ENCODE data around the gene KCND2. TPM values are rescaled to one million over a fixed set of nuclear protein-coding genes. Genes with fewer than 3 reads are reported as not detected.

The KCND2 gene
- total RNA-seq, 1 experiment from 2014 or later: not detected

- CTCF ChIA-PET: no interaction called here
- ATAC-seq: no peak
- Histone ChIP-seq H3K27me3 (ENCODE audit: control insufficient read depth, insufficient read depth, low read length) (no peaks in the 10 kb centered on the region), H3K4me3 (ENCODE audit: low read depth in 2 of 2, low read length in 2 of 2) (no peak overlapping the region), H3K36me3 (ENCODE audit: control insufficient read depth, insufficient read depth, low read length) (no peaks in the 10 kb centered on the region), H3K9me3 (ENCODE audit: control insufficient read depth, insufficient read depth, low read depth, low read length) (no peaks in the 10 kb centered on the region), H3K27ac (ENCODE audit: low read length) (no peak overlapping the region), H3K4me1 (ENCODE audit: control insufficient read depth, insufficient read depth, low read length) (no peaks in the 10 kb centered on the region)
- no TSS peak for BruUV-seq (replicated peaks)
- POLR2A ChIA-PET: no interaction called here
- TF ChIP-seq POLR2AphosphoS5 (IDR thresholded peaks at IDR 0.05; ENCODE audit: low read depth, low read length): no peak
- no peak for TF ChIP-seq TCF7L2 (IDR thresholded peaks at IDR 0.05; ENCODE audit: low read depth, low read length)
- TF ChIP-seq, protein P1, sequence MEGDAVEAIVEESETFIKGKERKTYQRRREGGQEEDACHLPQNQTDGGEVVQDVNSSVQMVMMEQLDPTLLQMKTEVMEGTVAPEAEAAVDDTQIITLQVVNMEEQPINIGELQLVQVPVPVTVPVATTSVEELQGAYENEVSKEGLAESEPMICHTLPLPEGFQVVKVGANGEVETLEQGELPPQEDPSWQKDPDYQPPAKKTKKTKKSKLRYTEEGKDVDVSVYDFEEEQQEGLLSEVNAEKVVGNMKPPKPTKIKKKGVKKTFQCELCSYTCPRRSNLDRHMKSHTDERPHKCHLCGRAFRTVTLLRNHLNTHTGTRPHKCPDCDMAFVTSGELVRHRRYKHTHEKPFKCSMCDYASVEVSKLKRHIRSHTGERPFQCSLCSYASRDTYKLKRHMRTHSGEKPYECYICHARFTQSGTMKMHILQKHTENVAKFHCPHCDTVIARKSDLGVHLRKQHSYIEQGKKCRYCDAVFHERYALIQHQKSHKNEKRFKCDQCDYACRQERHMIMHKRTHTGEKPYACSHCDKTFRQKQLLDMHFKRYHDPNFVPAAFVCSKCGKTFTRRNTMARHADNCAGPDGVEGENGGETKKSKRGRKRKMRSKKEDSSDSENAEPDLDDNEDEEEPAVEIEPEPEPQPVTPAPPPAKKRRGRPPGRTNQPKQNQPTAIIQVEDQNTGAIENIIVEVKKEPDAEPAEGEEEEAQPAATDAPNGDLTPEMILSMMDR (IDR thresholded peaks at IDR 0.05): no peak
- no peak for TF ChIP-seq SIN3A (IDR thresholded peaks at IDR 0.05; ENCODE audit: borderline replicate concordance, insufficient read depth, low read depth, low read length)
- TF ChIP-seq REST (IDR thresholded peaks at IDR 0.05; ENCODE audit: insufficient read depth in 1 of 2, low read depth in 2 of 2, low read length in 1 of 2): no peak
- in situ Hi-C loops (cut with HindIII; ENCODE audit: low pct_unique_long_range_greater_than_20kb, low sequenced_read_pairs) (no loop called here), intact Hi-C loops (cut with micrococcal nuclease; ENCODE audit: unreplicated experiment) (no loop called here)
- no peak for DNase-seq (ENCODE audit: low read depth, low spot score)
These were observed 381.3 kb downstream of the KCND2 start for GRCh38 chr7:120654241-120654640.

DNA sequence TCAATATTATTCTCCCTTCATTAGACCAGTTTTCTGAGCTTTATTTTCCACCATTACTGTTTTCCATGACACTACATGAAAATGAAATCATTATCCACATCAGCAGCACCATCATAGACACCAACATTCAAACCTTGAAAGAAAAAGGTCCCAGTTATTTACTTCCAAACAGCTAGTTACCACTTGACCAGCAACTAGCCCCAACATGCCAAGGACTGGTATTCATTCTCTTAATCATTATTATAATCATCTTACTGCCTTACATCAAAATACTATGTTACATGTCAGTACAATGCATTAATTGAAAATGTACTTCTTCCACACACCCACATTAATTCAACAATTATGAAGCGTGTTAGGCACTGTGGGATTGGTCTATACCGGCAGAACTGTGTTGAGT, 385.5 kb downstream of the KCND2 start:
- DNase-seq (ENCODE audit: low read depth, low spot score) (no peak), ATAC-seq (no peak)
- in situ Hi-C loops (cut with HindIII; ENCODE audit: low pct_unique_long_range_greater_than_20kb, low sequenced_read_pairs) (no loop called here), intact Hi-C loops (cut with micrococcal nuclease; ENCODE audit: unreplicated experiment) (no loop called here)
- Histone ChIP-seq H3K27ac (ENCODE audit: low read length) (no peak overlapping the region), H3K4me1 (ENCODE audit: control insufficient read depth, insufficient read depth, low read length) (no peaks in the 10 kb centered on the region), H3K4me3 (ENCODE audit: low read depth in 2 of 2, low read length in 2 of 2) (no peak overlapping the region), H3K27me3 (ENCODE audit: control insufficient read depth, insufficient read depth, low read length) (no peaks in the 10 kb centered on the region), H3K36me3 (ENCODE audit: control insufficient read depth, insufficient read depth, low read length) (no peaks in the 10 kb centered on the region), H3K9me3 (ENCODE audit: control insufficient read depth, insufficient read depth, low read depth, low read length) (no peaks in the 10 kb centered on the region)
- ChIA-PET CTCF (no interaction called here), POLR2A (no interaction called here)
- no TSS peak for BruUV-seq (replicated peaks)
- no peak for TF ChIP-seq SIN3A (IDR thresholded peaks at IDR 0.05; ENCODE audit: borderline replicate concordance, insufficient read depth, low read depth, low read length)
- no peak for TF ChIP-seq REST (IDR thresholded peaks at IDR 0.05; ENCODE audit: insufficient read depth in 1 of 2, low read depth in 2 of 2, low read length in 1 of 2)
- TF ChIP-seq, protein P1 (IDR thresholded peaks at IDR 0.05): no peak
- TF ChIP-seq TCF7L2 (IDR thresholded peaks at IDR 0.05; ENCODE audit: low read depth, low read length): no peak
- TF ChIP-seq POLR2AphosphoS5 (IDR thresholded peaks at IDR 0.05; ENCODE audit: low read depth, low read length): no peak

Data from Panc1 (cell line).